ENCODE data around the gene EIF3I.

Gene EIF3I

DNA sequence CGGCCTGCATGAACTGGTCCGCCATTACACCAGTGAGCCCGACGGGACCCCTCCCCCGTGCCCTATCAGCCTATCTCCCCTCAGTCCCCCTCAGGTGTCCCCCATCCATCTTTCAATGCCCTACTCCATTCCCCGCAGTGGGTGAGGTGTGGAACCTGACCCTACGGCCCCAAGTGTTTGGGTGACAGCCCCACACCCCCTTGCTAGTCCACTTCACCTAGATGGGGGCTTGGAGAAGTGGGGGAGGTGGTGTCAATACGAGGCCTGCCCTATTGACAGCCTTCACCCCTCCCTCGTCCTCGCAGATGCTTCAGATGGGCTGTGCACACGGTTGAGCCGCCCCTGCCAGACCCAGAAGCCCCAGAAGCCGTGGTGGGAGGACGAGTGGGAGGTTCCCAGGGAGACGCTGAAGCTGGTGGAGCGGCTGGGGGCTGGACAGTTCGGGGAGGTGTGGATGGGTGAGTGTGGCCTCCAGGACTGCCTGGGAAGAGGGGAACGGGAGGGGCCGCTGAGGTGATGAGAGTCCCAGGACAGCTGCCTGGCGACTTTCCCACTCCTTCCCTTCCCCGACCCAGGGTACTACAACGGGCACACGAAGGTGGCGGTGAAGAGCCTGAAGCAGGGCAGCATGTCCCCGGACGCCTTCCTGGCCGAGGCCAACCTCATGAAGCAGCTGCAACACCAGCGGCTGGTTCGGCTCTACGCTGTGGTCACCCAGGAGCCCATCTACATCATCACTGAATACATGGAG lies 54.0 kb downstream of the EIF3I start:
- TF ChIP-seq, protein P1, sequence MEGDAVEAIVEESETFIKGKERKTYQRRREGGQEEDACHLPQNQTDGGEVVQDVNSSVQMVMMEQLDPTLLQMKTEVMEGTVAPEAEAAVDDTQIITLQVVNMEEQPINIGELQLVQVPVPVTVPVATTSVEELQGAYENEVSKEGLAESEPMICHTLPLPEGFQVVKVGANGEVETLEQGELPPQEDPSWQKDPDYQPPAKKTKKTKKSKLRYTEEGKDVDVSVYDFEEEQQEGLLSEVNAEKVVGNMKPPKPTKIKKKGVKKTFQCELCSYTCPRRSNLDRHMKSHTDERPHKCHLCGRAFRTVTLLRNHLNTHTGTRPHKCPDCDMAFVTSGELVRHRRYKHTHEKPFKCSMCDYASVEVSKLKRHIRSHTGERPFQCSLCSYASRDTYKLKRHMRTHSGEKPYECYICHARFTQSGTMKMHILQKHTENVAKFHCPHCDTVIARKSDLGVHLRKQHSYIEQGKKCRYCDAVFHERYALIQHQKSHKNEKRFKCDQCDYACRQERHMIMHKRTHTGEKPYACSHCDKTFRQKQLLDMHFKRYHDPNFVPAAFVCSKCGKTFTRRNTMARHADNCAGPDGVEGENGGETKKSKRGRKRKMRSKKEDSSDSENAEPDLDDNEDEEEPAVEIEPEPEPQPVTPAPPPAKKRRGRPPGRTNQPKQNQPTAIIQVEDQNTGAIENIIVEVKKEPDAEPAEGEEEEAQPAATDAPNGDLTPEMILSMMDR (IDR thresholded peaks at IDR 0.05) = no peak
- Mint-ChIP-seq H3K9me3 (no peaks in the 10 kb centered on the region), H3K4me1 (peaks cover 23% of the 10 kb centered on the region), H3K4me3 (no peak overlapping the region), H3K36me3 (ENCODE audit: low read depth) (no peaks in the 10 kb centered on the region), H3K27ac (no peak overlapping the region), H3K27me3 (ENCODE audit: low read depth, poor library complexity) (peaks cover 16% of the 10 kb centered on the region)
- DNase-seq = no peak

Data from nephron progenitor cell (in vitro differentiated cells).